Adrenal gland (tissue), 12 donors: ENCODE results near the gene KPNA6. TPM values are rescaled to one million over a fixed set of nuclear protein-coding genes. Genes with fewer than 3 reads are reported as not detected.

Experiments used
- DNase-seq, 7 donors: peaks; one replicate each; pipeline ENCODE4 v3.0.0-alpha.2; 2019 to 2020
- H3K27ac ChIP-seq, 5 donors: fragments of 200-600 bp; sonication (generic) in 4 of 5; 1 replicate in 3 of 5; 2 replicates in 2 of 5; pipeline versions ENCODE4 v1.5.1 to v1.8.0; 2016 to 2020; ENCODE audit warnings: mild to moderate bottlenecking in 1 of 5
- H3K27me3 ChIP-seq: fragments of 200-600 bp; 2 replicates; pipeline ENCODE4 v1.8.0; 2021
- H3K36me3 ChIP-seq, 2 donors: fragments of 200-600 bp; replicated peaks in 1 of 2; 1 replicate in 1 of 2; 2 replicates in 1 of 2; pipeline versions ENCODE4 v1.5.1 to v1.8.0; 2018 to 2022
- H3K4me1 ChIP-seq, 2 donors: fragments of 200-600 bp; replicated peaks in 1 of 2; 1 replicate in 1 of 2; 2 replicates in 1 of 2; pipeline versions ENCODE4 v1.5.1 to v1.8.0; 2018 to 2021
- H3K4me3 ChIP-seq, 4 donors: fragments of 200-600 bp; sonication (generic) in 3 of 4; one replicate each; pipeline ENCODE4 v1.5.1; 2016 to 2018
- H3K9me3 ChIP-seq, 3 donors: fragments of 200-600 bp; sonication (generic) in 1 of 3; replicated peaks in 1 of 3; 1 replicate in 2 of 3; 2 replicates in 1 of 3; pipeline versions ENCODE4 v1.5.1 to v1.8.0; 2016 to 2021
- CTCF ChIP-seq, 6 experiments: fragments of 450-650 bp in 4 of 6; fragments of 200-600 bp in 2 of 6; sonication (generic) in 1 of 6; IDR thresholded peaks; 1 replicate in 5 of 6; 2 replicates in 1 of 6; pipeline versions ENCODE4 v1.5.1 to v1.8.0; 2016 to 2021; ENCODE audit warnings: antibody characterized with exemption in 6 of 6, mild to moderate bottlenecking in 2 of 6, moderate library complexity in 1 of 6
- POLR2A ChIP-seq, 2 donors: fragments of 450-650 bp; IDR thresholded peaks; one replicate each; pipeline ENCODE4 v1.6.1; 2017; ENCODE audit warnings: antibody characterized with exemption in 2 of 2, mild to moderate bottlenecking in 2 of 2, moderate library complexity in 1 of 2
- WGBS, 4 donors: extraction: QIAGEN DNeasy Blood & Tissue Kit in 2 of 4; methylation state at CpG; one replicate each; pipeline versions ENCODE4 v1.1.5 to v1.1.7; 2013 to 2017; 5-methylcytosine and 5-hydroxymethylcytosine counted together
- intact Hi-C, 2 donors: fragments of 100-400 bp; cut with DNase I; formaldehyde crosslinking; loops; one replicate each; pipeline versions ENCODE4 v1.14.1 to v1.15.0; 2022 to 2023
- polyA plus RNA-seq, 3 donors: library from polyadenylated mRNA; stranded (reverse); fragments of 200-250 nt in 2 of 3; fragments of 350-450 nt in 1 of 3; fragmentation: Illumina TruSeq in 1 of 3; extraction: RNeasy Lipid Tissue Mini Kit (QIAGEN cat#74804) in 1 of 3; gene quantifications; one replicate each; pipeline ENCODE4 v1.2.3, GENCODE V29; 2013 to 2014
- total RNA-seq, 9 donors: library from RNA; depleted of rRNA in 4 of 9; stranded (reverse); fragments of >200 nt in 4 of 9; fragments of 120-200 nt in 1 of 9; fragmentation: NEBNext Ultra II Directional in 1 of 9; extraction: Animal tissue kit (Norgen Biotek cat#: 25700) in 1 of 9; gene quantifications; one replicate each; pipeline versions ENCODE4 v1.1.0 to v1.2.4, GENCODE V29; 2013 to 2023
- donor health status: healthy with polysubstance abuse.
- donor health status: Bipolar disorder and iron deficiency.
- donor health status: DM: yes; HTN: yes; CAD: no.
- donor health status: DM: no; HTN: no; CAD: no.
- donor health status: DM: no; HTN: no; CAD: no.
- donor health status: DM: yes; HTN: yes; CAD: no.

Gene KPNA6
- total and polyA plus RNA-seq, 12 donors: 9.3 to 86.6 (median 51.0) TPM

DNA sequence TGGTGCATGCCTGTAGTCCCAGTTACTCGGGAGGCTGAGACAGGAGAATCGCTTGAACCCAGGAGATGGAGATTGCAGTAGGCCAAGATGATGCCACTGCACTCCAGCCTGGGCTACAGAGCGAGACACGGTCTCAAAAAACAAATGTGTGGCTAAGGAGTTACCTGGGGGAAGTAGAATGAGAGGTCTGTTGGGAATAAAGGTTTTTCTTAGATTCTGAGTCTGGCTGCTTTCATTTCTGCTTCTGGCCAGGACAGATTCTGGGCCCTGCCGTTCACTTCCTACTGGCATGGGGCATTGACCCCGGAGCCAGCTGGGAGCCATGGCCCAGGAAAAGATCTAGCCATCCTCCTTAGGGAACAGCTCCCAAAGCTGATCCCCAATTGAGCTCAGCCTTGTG is 100.6 kb downstream of the KPNA6 start:
- intact Hi-C loops: no loop called here
- Histone ChIP-seq H3K36me3 (no peaks in the 10 kb centered on the region), H3K27me3 (no peaks in the 10 kb centered on the region), H3K27ac (peak overlapping the region in 1 of 5 donors; percentile 26), H3K4me3 (no peak overlapping the region), H3K9me3 (no peaks in the 10 kb centered on the region), H3K4me1 (peaks cover 8 to 13% of the 10 kb centered on the region in 2 donors)
- DNase-seq: peak in 2 of 7 donors; percentile 35 to 41
- WGBS, 4 donors: 73 to 81% (median 78%) methylated on average over 6 of the region's 6 CpGs
- no peak for TF ChIP-seq POLR2A (IDR thresholded peaks at IDR 0.05)
- no peak for TF ChIP-seq CTCF (IDR thresholded peaks at IDR 0.05)

DNA sequence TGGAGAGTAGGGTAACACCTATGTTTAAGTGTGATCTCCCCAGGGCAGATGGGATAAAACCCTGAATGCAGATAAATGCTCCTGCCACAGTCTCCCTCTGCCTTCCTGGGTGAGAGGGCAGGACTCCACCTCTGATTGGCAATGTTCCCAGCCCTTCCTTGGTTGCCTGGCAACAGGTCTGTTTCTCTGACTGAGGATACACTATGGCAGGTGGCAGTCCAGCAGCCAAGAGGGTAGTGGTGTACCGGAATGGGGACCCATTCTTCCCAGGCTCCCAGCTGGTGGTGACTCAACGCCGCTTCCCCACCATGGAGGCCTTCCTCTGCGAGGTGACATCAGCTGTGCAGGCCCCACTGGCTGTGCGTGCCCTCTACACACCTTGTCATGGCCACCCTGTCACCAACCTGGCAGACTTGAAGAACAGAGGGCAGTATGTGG is 101.1 kb downstream of the KPNA6 start, which contains the start of gene DCDC2B:
Gene DCDC2B (plus strand): TSS at position 199 of the 438 bp plus-strand sequence. CDS start 5 bp downstream, at position 204.
- H3K9me3 ChIP-seq: no peaks in the 10 kb centered on the region

GRCh38 chr1:32215629-32216480 is 108.0 kb downstream of the KPNA6 start:
- peak; percentile 57 to 81 (median 75) for TF ChIP-seq CTCF (IDR thresholded peaks at IDR 0.05)
- TF ChIP-seq POLR2A (IDR thresholded peaks at IDR 0.05): no peak

More for the DNA sequence above, 101.1 kb downstream of the KPNA6 start, which contains the start of gene DCDC2B:
- DNase-seq: peak; percentile 64 to 89 (median 79)
- H3K4me3 ChIP-seq: no peak within 1 kb of the TSS
- peak within 1 kb of the TSS in 1 of 5 donors; percentile 26 for H3K27ac ChIP-seq
- H3K27me3 ChIP-seq: no peaks in the 10 kb centered on the region
- intact Hi-C loops: no loop called here
- H3K36me3 ChIP-seq: no peaks in the 10 kb centered on the region
- 71 to 86% (median 75%) methylated on average over 3 to 5 of the region's 5 CpGs for WGBS, 4 donors
- TF ChIP-seq CTCF (IDR thresholded peaks at IDR 0.05) (no peak), POLR2A (IDR thresholded peaks at IDR 0.05) (no peak)
- peaks cover 8 to 13% of the 10 kb centered on the region in 2 donors for H3K4me1 ChIP-seq

DNA sequence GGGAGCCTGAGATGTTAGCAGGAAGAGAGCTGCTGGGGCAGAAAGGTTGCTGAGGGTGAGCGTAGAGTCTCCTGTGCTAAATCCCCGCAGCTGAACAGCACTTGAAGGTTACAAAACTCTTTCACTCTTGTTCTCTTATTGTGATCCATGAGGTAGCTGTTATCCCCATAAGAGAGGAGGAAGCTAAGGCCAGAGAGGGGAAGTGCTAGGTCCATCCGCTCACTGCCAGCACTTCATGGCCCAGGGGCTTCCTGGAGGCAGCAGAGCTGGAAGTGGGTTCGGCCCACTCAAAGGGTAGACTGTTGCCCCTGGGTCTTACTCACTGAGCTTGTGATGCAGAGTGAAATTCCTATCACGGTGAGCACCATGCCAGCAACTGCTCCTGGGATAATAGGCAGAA is 108.7 kb downstream of the KPNA6 start:
- intact Hi-C loops: loop anchor here in 1 of 2 donors (10.0 kb wide), 1 partner anchor 98 kb away; no protein-coding TSS in a partner anchor

More at GRCh38 chr1:32215629-32216480, 108.0 kb downstream of the KPNA6 start:
- Histone ChIP-seq H3K4me3 (no peak overlapping the region), H3K27ac (peak overlapping the region in 2 of 5 donors; percentile 49 to 52), H3K36me3 (peaks cover 0 to 41% of the 10 kb centered on the region in 2 donors), H3K9me3 (no peaks in the 10 kb centered on the region), H3K4me1 (peaks cover 0 to 16% of the 10 kb centered on the region in 2 donors), H3K27me3 (no peaks in the 10 kb centered on the region)
- intact Hi-C loops: loop anchor here in 1 of 2 donors (10.0 kb wide), 1 partner anchor 99 kb away; no protein-coding TSS in a partner anchor
- WGBS, 4 donors: 76 to 84% (median 81%) methylated on average over 8 to 10 of the region's 10 CpGs
- peak; percentile 65 to 84 (median 76) for DNase-seq

More for the DNA sequence above, 108.7 kb downstream of the KPNA6 start:
- Histone ChIP-seq H3K9me3 (no peaks in the 10 kb centered on the region), H3K4me3 (no peak overlapping the region), H3K36me3 (peaks cover 0 to 41% of the 10 kb centered on the region in 2 donors), H3K27ac (no peak overlapping the region), H3K4me1 (peaks cover 6 to 23% of the 10 kb centered on the region in 2 donors), H3K27me3 (no peaks in the 10 kb centered on the region)
- 78 to 90% (median 85%) methylated on average over 5 of the region's 5 CpGs for WGBS, 4 donors
- no peak for DNase-seq
- TF ChIP-seq POLR2A (IDR thresholded peaks at IDR 0.05) (no peak), CTCF (IDR thresholded peaks at IDR 0.05) (no peak)
